SJCRH30 (cell line): ENCODE results near the gene PRICKLE4. TPM values are rescaled to one million over a fixed set of nuclear protein-coding genes. Genes with fewer than 3 reads are reported as not detected.
"Not testable (repeated sequence)": the region's sequence is repeated elsewhere in the genome, so short reads cannot be mapped to it uniquely, and the experiment has no call there.

Source experiments
- DNase-seq, 2 experiments: peaks; one replicate each; pipeline ENCODE4 v3.0.0-alpha.2; 2015 to 2020
- H3K27ac ChIP-seq: fragments of 250-450 bp; sonication (Bioruptor Pico); 2 replicates; pipeline ENCODE4 v1.5.1; 2020; ENCODE audit warnings: mild to moderate bottlenecking, moderate library complexity
- H3K27me3 ChIP-seq: fragments of 250-450 bp; sonication (Bioruptor Pico); 2 replicates; pipeline ENCODE4 v1.5.1; 2020; ENCODE audit warnings: mild to moderate bottlenecking, moderate library complexity
- H3K36me3 ChIP-seq: fragments of 250-450 bp; sonication (Bioruptor Pico); 2 replicates; pipeline ENCODE4 v1.5.1; 2020; ENCODE audit warnings: mild to moderate bottlenecking, moderate library complexity
- H3K4me1 ChIP-seq: fragments of 250-450 bp; sonication (Bioruptor Pico); 2 replicates; pipeline ENCODE4 v1.5.1; 2020; ENCODE audit warnings: mild to moderate bottlenecking, moderate library complexity
- H3K4me3 ChIP-seq: fragments of 250-450 bp; sonication (Bioruptor Pico); 2 replicates; pipeline ENCODE4 v1.5.1; 2020; ENCODE audit warnings: mild to moderate bottlenecking, moderate library complexity
- H3K9me3 ChIP-seq: fragments of 250-450 bp; sonication (Bioruptor Pico); replicated peaks from 2 replicates; pipeline ENCODE4 v1.5.1; 2020; ENCODE audit warnings: mild to moderate bottlenecking, moderate library complexity
- total RNA-seq: library from RNA; depleted of rRNA; stranded (reverse); fragments of >200 nt; shearing (Covaris generic); gene quantifications from 2 replicates; pipeline ENCODE4 v1.2.3, GENCODE V29; 2014

Gene PRICKLE4
- total RNA-seq, 1 experiment from 2014 or later, result 0.28 TPM

- H3K4me3 ChIP-seq, result no peak overlapping the region
- no peaks in the 10 kb centered on the region for H3K9me3 ChIP-seq
- no peak for DNase-seq
- H3K4me1 ChIP-seq, result no peaks in the 10 kb centered on the region
- H3K27me3 ChIP-seq, result no peaks in the 10 kb centered on the region
- H3K27ac ChIP-seq, result no peak overlapping the region
- peaks cover 40% of the 10 kb centered on the region for H3K36me3 ChIP-seq
Observed at GRCh38 chr6:41789390-41789724, 8.8 kb downstream of the PRICKLE4 start.

GRCh38 chr6:41790045-41790444 lies 9.5 kb downstream of the PRICKLE4 start:
- Histone ChIP-seq H3K9me3 (no peaks in the 10 kb centered on the region), H3K36me3 (peaks cover 40% of the 10 kb centered on the region), H3K27ac (no peak overlapping the region), H3K4me1 (no peaks in the 10 kb centered on the region), H3K27me3 (no peaks in the 10 kb centered on the region), H3K4me3 (no peak overlapping the region)
- no peak for DNase-seq

GRCh38 chr6:41791305-41791704 lies 10.7 kb downstream of the PRICKLE4 start:
- Histone ChIP-seq H3K36me3 (peaks cover 40% of the 10 kb centered on the region), H3K4me3 (no peak overlapping the region), H3K27me3 (no peaks in the 10 kb centered on the region), H3K27ac (no peak overlapping the region), H3K9me3 (no peaks in the 10 kb centered on the region), H3K4me1 (no peaks in the 10 kb centered on the region)
- no peak for DNase-seq

GRCh38 chr6:41791984-41792383 lies 11.4 kb downstream of the PRICKLE4 start:
- Histone ChIP-seq H3K4me1 (no peaks in the 10 kb centered on the region), H3K27me3 (no peaks in the 10 kb centered on the region), H3K27ac (no peak overlapping the region), H3K9me3 (no peaks in the 10 kb centered on the region), H3K4me3 (no peak overlapping the region), H3K36me3 (peaks cover 40% of the 10 kb centered on the region)
- no peak for DNase-seq

- no peak overlapping the region for H3K27ac ChIP-seq
- no peaks in the 10 kb centered on the region for H3K4me1 ChIP-seq
- DNase-seq, result no peak
- H3K4me3 ChIP-seq, result no peak overlapping the region
- H3K36me3 ChIP-seq, result peaks cover 14% of the 10 kb centered on the region; the same call in 1 of the 2 replicates
- no peaks in the 10 kb centered on the region for H3K9me3 ChIP-seq
- no peaks in the 10 kb centered on the region for H3K27me3 ChIP-seq
Observed at GRCh38 chr6:41796474-41796873, 15.9 kb downstream of the PRICKLE4 start.

GRCh38 chr6:41798901-41799558 lies 18.4 kb downstream of the PRICKLE4 start:
- Histone ChIP-seq H3K27me3 (no peaks in the 10 kb centered on the region), H3K36me3 (peaks cover 2% of the 10 kb centered on the region; the same call in 1 of the 2 replicates), H3K4me3 (no peak overlapping the region), H3K4me1 (no peaks in the 10 kb centered on the region), H3K9me3 (no peaks in the 10 kb centered on the region), H3K27ac (no peak overlapping the region)
- DNase-seq, result no peak

GRCh38 chr6:41799559-41799911 lies 19.0 kb downstream of the PRICKLE4 start:
- Histone ChIP-seq H3K36me3 (peaks cover 2% of the 10 kb centered on the region; the same call in 1 of the 2 replicates), H3K27me3 (no peaks in the 10 kb centered on the region), H3K4me1 (no peaks in the 10 kb centered on the region), H3K27ac (no peak overlapping the region), H3K9me3 (no peaks in the 10 kb centered on the region), H3K4me3 (no peak overlapping the region)
- no peak for DNase-seq

DNA sequence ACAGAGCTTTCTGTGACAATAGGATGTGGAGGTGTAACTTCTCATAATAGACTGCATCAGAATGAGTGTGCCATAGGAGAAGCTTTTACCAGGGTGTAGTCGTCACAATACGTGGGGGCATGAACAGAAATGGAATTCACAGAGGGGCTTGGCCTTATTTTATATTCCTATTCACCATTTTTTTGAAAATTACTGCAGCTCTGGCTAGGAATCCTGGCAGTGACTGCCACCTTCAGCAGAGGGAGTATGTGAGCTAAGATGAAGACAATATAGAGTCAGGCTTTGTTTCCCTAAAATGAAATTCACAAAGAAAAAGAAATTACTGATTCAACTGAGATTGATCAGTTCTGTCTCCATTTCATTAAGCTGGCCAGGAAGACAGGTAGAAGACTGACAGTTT lies 20.8 kb downstream of the PRICKLE4 start:
- no peaks in the 10 kb centered on the region for H3K9me3 ChIP-seq
- no peaks in the 10 kb centered on the region for H3K27me3 ChIP-seq
- no peak overlapping the region for H3K4me3 ChIP-seq
- no peak overlapping the region for H3K27ac ChIP-seq
- H3K36me3 ChIP-seq, result peaks cover 4% of the 10 kb centered on the region; the same call in 1 of the 2 replicates
- DNase-seq, result peak in 1 of 2 experiments; percentile 23
- H3K4me1 ChIP-seq, result no peaks in the 10 kb centered on the region

- no peaks in the 10 kb centered on the region for H3K4me1 ChIP-seq
Observed at GRCh38 chr6:41805830-41806774, 25.5 kb downstream of the PRICKLE4 start.

GRCh38 chr6:41811095-41811494 lies 30.5 kb downstream of the PRICKLE4 start:
- Histone ChIP-seq H3K27me3 (no peaks in the 10 kb centered on the region), H3K4me3 (no peak overlapping the region), H3K9me3 (no peaks in the 10 kb centered on the region), H3K4me1 (no peaks in the 10 kb centered on the region), H3K27ac (no peak overlapping the region), H3K36me3 (no peaks in the 10 kb centered on the region)
- DNase-seq, result no peak

More at GRCh38 chr6:41805830-41806774, 25.5 kb downstream of the PRICKLE4 start:
- DNase-seq, result no peak
- peaks cover 2% of the 10 kb centered on the region; the same call in 1 of the 2 replicates for H3K36me3 ChIP-seq
- no peaks in the 10 kb centered on the region for H3K9me3 ChIP-seq
- no peak overlapping the region for H3K27ac ChIP-seq
- H3K4me3 ChIP-seq, result no peak overlapping the region
- no peaks in the 10 kb centered on the region for H3K27me3 ChIP-seq

DNA sequence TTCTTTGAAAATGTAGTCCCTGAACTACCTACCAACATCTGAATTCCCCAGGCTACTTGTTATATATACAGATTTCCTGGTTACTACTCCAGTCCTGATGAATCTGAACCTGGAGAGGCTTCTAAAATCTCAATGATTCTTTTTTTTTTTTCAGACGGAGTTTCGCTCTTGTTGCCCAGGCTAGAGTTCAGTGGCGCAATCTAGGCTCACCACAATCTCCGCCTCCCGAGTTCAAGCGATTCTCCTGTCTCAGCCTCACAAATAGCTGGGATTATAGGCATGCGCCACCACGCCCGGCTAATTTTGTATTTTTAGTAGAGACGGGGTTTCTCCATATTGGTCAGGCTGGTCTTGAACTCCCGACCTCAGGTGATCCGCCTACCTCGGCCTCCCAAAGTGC lies 31.4 kb downstream of the PRICKLE4 start:
- H3K9me3 ChIP-seq, H3K4me1 ChIP-seq, H3K27ac ChIP-seq, H3K4me3 ChIP-seq, H3K27me3 ChIP-seq, H3K36me3 ChIP-seq, DNase-seq: not testable (repeated sequence)

DNA sequence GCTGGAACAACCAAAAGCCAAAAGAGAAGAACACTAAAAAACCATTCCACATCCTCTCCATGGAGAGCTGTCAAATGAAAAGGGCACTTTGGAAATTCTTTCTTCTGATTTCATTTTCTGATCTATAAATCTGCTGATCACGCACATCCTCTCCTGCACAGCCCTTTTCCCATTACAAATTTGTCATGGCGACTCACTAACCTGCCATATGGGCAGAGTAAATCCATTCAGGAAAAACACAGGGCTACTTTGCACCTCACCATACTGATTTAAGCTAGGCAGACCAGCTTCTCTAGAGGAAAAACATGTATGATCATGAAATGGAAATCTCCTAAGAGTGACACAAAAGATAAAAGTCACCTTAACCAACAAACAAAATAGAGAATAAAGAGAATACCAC lies 32.9 kb downstream of the PRICKLE4 start:
- no peaks in the 10 kb centered on the region for H3K27me3 ChIP-seq
- no peaks in the 10 kb centered on the region for H3K36me3 ChIP-seq
- no peak overlapping the region for H3K4me3 ChIP-seq
- DNase-seq, result no peak
- no peaks in the 10 kb centered on the region for H3K9me3 ChIP-seq
- H3K4me1 ChIP-seq, result no peaks in the 10 kb centered on the region
- H3K27ac ChIP-seq, result no peak overlapping the region

DNA sequence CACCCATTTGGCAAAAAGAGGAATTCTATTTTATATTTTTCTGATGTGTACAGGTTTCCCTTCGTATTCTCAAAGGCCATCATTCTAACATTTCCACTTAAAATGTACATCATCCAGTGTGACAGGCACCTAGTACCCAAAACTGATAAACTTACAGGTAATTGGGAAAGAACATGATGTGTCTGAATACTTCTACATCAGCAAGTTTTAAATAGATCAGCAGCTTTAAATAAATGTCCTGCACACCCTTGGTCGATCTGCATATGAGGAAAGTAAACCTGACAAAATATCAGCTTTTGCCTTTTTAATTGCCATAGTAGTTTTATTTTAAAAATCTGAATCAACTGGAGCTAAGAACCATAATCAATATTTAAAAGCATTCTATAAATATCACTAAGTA lies 33.4 kb downstream of the PRICKLE4 start:
- no peak for DNase-seq
- no peaks in the 10 kb centered on the region for H3K4me1 ChIP-seq
- H3K27me3 ChIP-seq, result no peaks in the 10 kb centered on the region
- H3K4me3 ChIP-seq, result no peak overlapping the region
- no peak overlapping the region for H3K27ac ChIP-seq
- H3K36me3 ChIP-seq, result no peaks in the 10 kb centered on the region
- H3K9me3 ChIP-seq, result no peaks in the 10 kb centered on the region

GRCh38 chr6:41814629-41815028 lies 34.0 kb downstream of the PRICKLE4 start:
- no peak overlapping the region for H3K27ac ChIP-seq
- no peak for DNase-seq
- no peaks in the 10 kb centered on the region for H3K27me3 ChIP-seq
- H3K36me3 ChIP-seq, result no peaks in the 10 kb centered on the region
- no peaks in the 10 kb centered on the region for H3K9me3 ChIP-seq
- H3K4me3 ChIP-seq, result no peak overlapping the region
- H3K4me1 ChIP-seq, result no peaks in the 10 kb centered on the region

- H3K27ac ChIP-seq, result no peak overlapping the region; the same call in 1 of the 2 replicates
- H3K27me3 ChIP-seq, result no peaks in the 10 kb centered on the region
- DNase-seq, result no peak
- no peaks in the 10 kb centered on the region for H3K9me3 ChIP-seq
- no peaks in the 10 kb centered on the region for H3K36me3 ChIP-seq
- no peak overlapping the region for H3K4me3 ChIP-seq
- H3K4me1 ChIP-seq, result no peaks in the 10 kb centered on the region
Observed at GRCh38 chr6:41815587-41815986, 35.0 kb downstream of the PRICKLE4 start.
